NCI-H345 treated with DMSO at 0.1 percent for 48 hours (cell line): ENCODE results near the gene PRKAR1B.

Source experiments
- DNase-seq: peaks from one replicate; lab custom pipeline; 2025; ENCODE audit not compliant: unreplicated experiment; lab: John Stamatoyannopoulos, UW

The PRKAR1B gene

GRCh38 chr7:575425-576366, 151.4 kb downstream of the PRKAR1B start:
- no peak for DNase-seq

- no peak for DNase-seq
These were observed 152.3 kb downstream of the PRKAR1B start for GRCh38 chr7:574661-575395.

- DNase-seq, result no peak
These were observed 153.1 kb downstream of the PRKAR1B start for GRCh38 chr7:573933-574381.

- DNase-seq, result no peak
These were observed 153.7 kb downstream of the PRKAR1B start for GRCh38 chr7:573269-573932.

GRCh38 chr7:572416-573268, 154.4 kb downstream of the PRKAR1B start:
- DNase-seq, result no peak

- no peak for DNase-seq
These were observed 155.2 kb downstream of the PRKAR1B start for GRCh38 chr7:571718-572415.

GRCh38 chr7:571096-571717, 155.9 kb downstream of the PRKAR1B start:
- DNase-seq, result no peak

- no peak for DNase-seq
These were observed 156.3 kb downstream of the PRKAR1B start for GRCh38 chr7:570801-571070.

- DNase-seq, result no peak
These were observed 156.9 kb downstream of the PRKAR1B start for GRCh38 chr7:569996-570800.

- no peak for DNase-seq
These were observed 157.8 kb downstream of the PRKAR1B start for GRCh38 chr7:569071-569855.

GRCh38 chr7:568031-568951, 158.8 kb downstream of the PRKAR1B start:
- DNase-seq, result no peak

- DNase-seq, result no peak
These were observed 159.7 kb downstream of the PRKAR1B start for GRCh38 chr7:567305-567883.

- no peak for DNase-seq
These were observed 161.0 kb downstream of the PRKAR1B start for GRCh38 chr7:566100-566499.

- no peak for DNase-seq
These were observed 162.8 kb downstream of the PRKAR1B start for GRCh38 chr7:564176-564865.

GRCh38 chr7:563629-564170, 163.4 kb downstream of the PRKAR1B start:
- DNase-seq, result no peak
